SK-N-SH (cell line): Measurements from ENCODE around the gene EFTUD2. TPM values are rescaled to one million over a fixed set of nuclear protein-coding genes. Genes with fewer than 3 reads are reported as not detected.

Experiments
- CTCF ChIA-PET: fragments of 300-600, 350-600 bp; formaldehyde crosslinking; extraction: SDS; loops from one replicate; lab custom pipeline; 2021; lab: Yijun Ruan, JAX
- POLR2A ChIA-PET: fragments of 350-600 bp; sonication (Branson Sonifier 250); formaldehyde crosslinking; extraction: SDS; loops from one replicate; lab custom pipeline; 2020; ENCODE audit warnings: antibody characterized with exemption, inconsistent platforms; lab: Yijun Ruan, JAX
- DNase-seq: peaks from one replicate; pipeline ENCODE4 v3.0.0; 2012
- H2AFZ ChIP-seq: fragments of 200-600 bp; sonication (generic); 2 replicates; pipeline ENCODE4 v1.8.1; 2016; ENCODE audit warnings: antibody characterized with exemption, mild to moderate bottlenecking, low read depth
- H3F3A ChIP-seq: fragments of 200-600 bp; sonication (generic); replicated peaks from 2 replicates; pipeline ENCODE3; 2016; ENCODE audit warnings: antibody characterized with exemption, mild to moderate bottlenecking; ENCODE audit not compliant: insufficient read depth
- H3K27ac ChIP-seq, 2 experiments: fragments of 200-500 bp in 1 of 2; fragments of 200-600 bp in 1 of 2; sonication (Bioruptor generic) in 1 of 2; sonication (generic), shearing (Covaris generic) in 1 of 2; 2 replicates each; pipeline versions ENCODE4 v1.5.1 to v1.6.1; 2014 to 2016; ENCODE audit warnings: low read depth in 2 of 2, inconsistent platforms in 1 of 2, low read length in 1 of 2, mild to moderate bottlenecking in 1 of 2, mixed read lengths in 1 of 2
- H3K27me3 ChIP-seq: fragments of 200-600 bp; sonication (generic), shearing (Covaris generic); 2 replicates; pipeline ENCODE4 v1.6.1; 2016; ENCODE audit warnings: mixed run types; ENCODE audit not compliant: insufficient read depth
- H3K36me3 ChIP-seq, 2 experiments: fragments of 200-500 bp in 1 of 2; fragments of 200-600 bp in 1 of 2; sonication (Bioruptor generic) in 1 of 2; sonication (generic) in 1 of 2; replicated peaks in 1 of 2; 2 replicates each; pipeline versions ENCODE3 to v1.5.1; 2014 to 2016; ENCODE audit warnings: low read length in 1 of 2, mild to moderate bottlenecking in 1 of 2; ENCODE audit not compliant: insufficient read depth in 2 of 2, control insufficient read depth in 1 of 2
- H3K4me1 ChIP-seq, 2 experiments: fragments of 200-500 bp in 1 of 2; fragments of 200-600 bp in 1 of 2; sonication (Bioruptor generic) in 1 of 2; sonication (generic), shearing (Covaris generic) in 1 of 2; 2 replicates each; pipeline versions ENCODE4 v1.5.1 to v1.6.1; 2014 to 2016; ENCODE audit warnings: low read depth in 1 of 2, low read length in 1 of 2, mixed run types in 1 of 2; ENCODE audit not compliant: insufficient read depth in 2 of 2, control insufficient read depth in 1 of 2
- H3K4me2 ChIP-seq: fragments of 200-600 bp; sonication (generic), shearing (Covaris generic); 2 replicates; pipeline ENCODE4 v1.6.1; 2017; ENCODE audit warnings: mixed run types
- H3K4me3 ChIP-seq, 2 experiments: fragments of 200-500 bp in 1 of 2; fragments of 200-600 bp in 1 of 2; sonication (Bioruptor generic) in 1 of 2; sonication (generic), shearing (Covaris generic) in 1 of 2; 2 replicates each; pipeline versions ENCODE4 v1.5.1 to v1.8.1; 2014 to 2016; ENCODE audit warnings: low read depth in 2 of 2, inconsistent platforms in 1 of 2, low read length in 1 of 2, mild to moderate bottlenecking in 1 of 2, mixed read lengths in 1 of 2, moderate library complexity in 1 of 2
- H3K79me2 ChIP-seq: fragments of 200-600 bp; sonication (generic); 2 replicates; pipeline ENCODE4 v1.8.1; 2017; ENCODE audit warnings: mild to moderate bottlenecking; ENCODE audit not compliant: insufficient read depth
- H3K9ac ChIP-seq: fragments of 200-600 bp; sonication (generic); 2 replicates; pipeline ENCODE4 v1.6.1; 2017; ENCODE audit warnings: mixed run types
- H3K9me2 ChIP-seq: fragments of 200-600 bp; sonication (generic); 2 replicates; pipeline ENCODE4 v1.6.1; 2017; ENCODE audit warnings: mixed run types
- H3K9me3 ChIP-seq: fragments of 200-600 bp; sonication (generic); 2 replicates; pipeline ENCODE4 v1.6.1; 2017; ENCODE audit warnings: mixed run types, mild to moderate bottlenecking, moderate library complexity
- H4K20me1 ChIP-seq: fragments of 200-600 bp; sonication (generic); 2 replicates; pipeline ENCODE4 v1.6.1; 2017; ENCODE audit warnings: mild to moderate bottlenecking, mixed run types; ENCODE audit not compliant: insufficient read depth
- ELF1 ChIP-seq: IDR thresholded peaks from 2 replicates; pipeline ENCODE4 v1.4.0; 2012
- FOSL2 ChIP-seq: IDR thresholded peaks from 2 replicates; pipeline ENCODE4 v1.4.0; 2012; ENCODE audit warnings: low read depth, mild to moderate bottlenecking, moderate library complexity, borderline replicate concordance
- FOXM1 ChIP-seq: IDR thresholded peaks from 2 replicates; pipeline ENCODE4 v1.4.0; 2012; ENCODE audit warnings: low read depth, mild to moderate bottlenecking
- GATA2 ChIP-seq: sonication (generic); formaldehyde crosslinking; IDR thresholded peaks from 2 replicates; pipeline ENCODE4 v1.5.0; 2020; ENCODE audit warnings: mild to moderate bottlenecking, missing genetic modification reagents
- MAX ChIP-seq: IDR thresholded peaks from 2 replicates; pipeline ENCODE4 v1.4.0; 2012; ENCODE audit warnings: low read depth
- NFIC ChIP-seq: IDR thresholded peaks from 2 replicates; pipeline ENCODE4 v1.4.0; 2012; ENCODE audit warnings: borderline replicate concordance
- NRF1 ChIP-seq: IDR thresholded peaks from 2 replicates; pipeline ENCODE4 v1.6.1; 2012; ENCODE audit warnings: low read depth, mild to moderate bottlenecking, low read length
- PBX3 ChIP-seq: IDR thresholded peaks from 2 replicates; pipeline ENCODE4; 2012
- POLR2AphosphoS5 ChIP-seq: IDR thresholded peaks from 2 replicates; pipeline ENCODE4 v1.6.1; 2012; ENCODE audit warnings: low read depth, low read length
- RCOR1 ChIP-seq: fragments of 150-350 bp; IDR thresholded peaks from 2 replicates; pipeline ENCODE4 v1.6.1; 2017; ENCODE audit warnings: antibody characterized with exemption, low read length
- RFX5 ChIP-seq: IDR thresholded peaks from 2 replicates; pipeline ENCODE4 v1.6.1; 2012; ENCODE audit warnings: mild to moderate bottlenecking, improper control_type of control experiment, low read length
- RXRA ChIP-seq: IDR thresholded peaks from 2 replicates; pipeline ENCODE4 v1.4.0; 2012; ENCODE audit warnings: low read depth, mild to moderate bottlenecking, borderline replicate concordance
- SIN3A ChIP-seq: IDR thresholded peaks from 2 replicates; pipeline ENCODE4 v1.6.1; 2012; ENCODE audit warnings: low read depth, mild to moderate bottlenecking, low read length, moderate library complexity, borderline replicate concordance
- TAF1 ChIP-seq: IDR thresholded peaks from 2 replicates; pipeline ENCODE4 v1.6.1; 2012; ENCODE audit warnings: low read depth, mild to moderate bottlenecking, low read length, moderate library complexity, borderline replicate concordance
- TEAD4 ChIP-seq: IDR thresholded peaks from 2 replicates; pipeline ENCODE4 v1.4.0; 2012; ENCODE audit warnings: mild to moderate bottlenecking, borderline replicate concordance; ENCODE audit not compliant: insufficient read depth
- YY1 ChIP-seq: IDR thresholded peaks from 2 replicates; pipeline ENCODE4 v1.4.0; 2012; ENCODE audit warnings: low read depth, mild to moderate bottlenecking
- WGBS: methylation state at CpG from one replicate; pipeline ENCODE4 v1.1.6; 2017; ENCODE audit warnings: low lambda C conversion rate; 5-methylcytosine and 5-hydroxymethylcytosine counted together
- polyA plus RNA-seq, 3 experiments: library from polyadenylated mRNA; depleted of rRNA; stranded (reverse); fragments of >200 nt; gene quantifications; 2 replicates each; pipeline ENCODE4 v1.2.3, GENCODE V29; 2012
- TF ChIP-seq, protein P1 (sequence below): IDR thresholded peaks from 2 replicates; pipeline ENCODE4 v1.4.0; 2012; ENCODE audit warnings: low read depth, borderline replicate concordance
- TF ChIP-seq, protein P2 (sequence below): fragments of 200-600 bp; sonication (generic); IDR thresholded peaks from 2 replicates; pipeline ENCODE4 v1.6.1; 2017; ENCODE audit warnings: antibody characterized with exemption, mild to moderate bottlenecking, moderate library complexity
- TF ChIP-seq, protein P3 (sequence below): fragments of 150-350 bp; IDR thresholded peaks from 2 replicates; pipeline ENCODE4 v1.6.1; 2016; ENCODE audit warnings: mild to moderate bottlenecking, low read depth, low read length

The EFTUD2 gene
- polyA plus RNA-seq, 1 of the 3 experiments (the other 2 are of a cell fraction) = 82.9 TPM

DNA sequence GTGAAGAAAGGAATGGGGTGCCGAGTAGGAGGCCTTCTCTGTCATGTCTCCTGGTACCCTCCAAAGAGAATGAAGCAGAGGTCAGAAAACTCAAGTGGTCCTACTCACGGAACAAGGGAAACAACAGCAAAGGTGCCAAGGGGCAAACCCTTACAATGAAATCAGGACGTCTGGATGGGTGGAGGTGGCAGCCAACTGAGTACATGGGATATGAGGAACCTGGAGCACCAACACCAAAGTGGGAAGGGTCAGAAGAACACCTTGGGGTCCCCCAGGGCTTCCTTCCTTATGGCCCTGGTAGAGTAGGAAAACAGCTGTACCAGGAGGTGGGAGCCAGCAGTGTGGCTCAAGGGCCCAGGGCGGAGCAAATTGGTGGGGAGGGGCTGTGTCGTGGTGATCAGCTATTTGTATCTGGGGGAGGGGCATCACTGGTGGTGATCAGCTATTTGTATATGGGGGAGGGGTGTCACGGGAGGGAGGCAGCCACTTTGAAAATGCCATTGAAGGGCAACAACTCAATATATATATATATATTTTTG lies 50.9 kb downstream of the EFTUD2 start:
- no peak for DNase-seq
- Histone ChIP-seq H3K4me2 (no peak overlapping the region), H2AFZ (no peak overlapping the region), H3K27ac (no peak overlapping the region), H4K20me1 (no peaks in the 10 kb centered on the region), H3K36me3 (peaks cover 15 to 28% of the 10 kb centered on the region in 2 experiments), H3K9ac (no peak overlapping the region), H3K9me3 (no peaks in the 10 kb centered on the region), H3F3A (peaks cover 4% of the 10 kb centered on the region), H3K4me3 (no peak overlapping the region), H3K9me2 (no peaks in the 10 kb centered on the region), H3K27me3 (no peaks in the 10 kb centered on the region), H3K4me1 (peaks cover 0 to 3% of the 10 kb centered on the region in 2 experiments; a peak in 1 of 4 replicates), H3K79me2 (no peaks in the 10 kb centered on the region)
- CTCF ChIA-PET = interaction anchor here (1.2 to 17.4 kb wide), 3 partner anchors 12 to 71 kb away, joined by 3 to 202 read pairs (median 18); no protein-coding TSS in a partner anchor
- 92% methylated on average over 6 of the region's 6 CpGs for WGBS
- POLR2A ChIA-PET = no interaction called here
- TF ChIP-seq ELF1 (no peak), TEAD4 (no peak), MAX (no peak), SIN3A (no peak), NFIC (no peak), RCOR1 (no peak), PBX3 (no peak), NRF1 (no peak), YY1 (no peak), GATA2 (no peak), RFX5 (no peak), RXRA (no peak), FOXM1 (no peak), FOSL2 (no peak), POLR2AphosphoS5 (no peak), TAF1 (no peak)
- TF ChIP-seq, protein P1, sequence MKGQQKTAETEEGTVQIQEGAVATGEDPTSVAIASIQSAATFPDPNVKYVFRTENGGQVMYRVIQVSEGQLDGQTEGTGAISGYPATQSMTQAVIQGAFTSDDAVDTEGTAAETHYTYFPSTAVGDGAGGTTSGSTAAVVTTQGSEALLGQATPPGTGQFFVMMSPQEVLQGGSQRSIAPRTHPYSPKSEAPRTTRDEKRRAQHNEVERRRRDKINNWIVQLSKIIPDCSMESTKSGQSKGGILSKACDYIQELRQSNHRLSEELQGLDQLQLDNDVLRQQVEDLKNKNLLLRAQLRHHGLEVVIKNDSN = no peak
- TF ChIP-seq, protein P2, sequence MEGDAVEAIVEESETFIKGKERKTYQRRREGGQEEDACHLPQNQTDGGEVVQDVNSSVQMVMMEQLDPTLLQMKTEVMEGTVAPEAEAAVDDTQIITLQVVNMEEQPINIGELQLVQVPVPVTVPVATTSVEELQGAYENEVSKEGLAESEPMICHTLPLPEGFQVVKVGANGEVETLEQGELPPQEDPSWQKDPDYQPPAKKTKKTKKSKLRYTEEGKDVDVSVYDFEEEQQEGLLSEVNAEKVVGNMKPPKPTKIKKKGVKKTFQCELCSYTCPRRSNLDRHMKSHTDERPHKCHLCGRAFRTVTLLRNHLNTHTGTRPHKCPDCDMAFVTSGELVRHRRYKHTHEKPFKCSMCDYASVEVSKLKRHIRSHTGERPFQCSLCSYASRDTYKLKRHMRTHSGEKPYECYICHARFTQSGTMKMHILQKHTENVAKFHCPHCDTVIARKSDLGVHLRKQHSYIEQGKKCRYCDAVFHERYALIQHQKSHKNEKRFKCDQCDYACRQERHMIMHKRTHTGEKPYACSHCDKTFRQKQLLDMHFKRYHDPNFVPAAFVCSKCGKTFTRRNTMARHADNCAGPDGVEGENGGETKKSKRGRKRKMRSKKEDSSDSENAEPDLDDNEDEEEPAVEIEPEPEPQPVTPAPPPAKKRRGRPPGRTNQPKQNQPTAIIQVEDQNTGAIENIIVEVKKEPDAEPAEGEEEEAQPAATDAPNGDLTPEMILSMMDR = no peak
- TF ChIP-seq, protein P3, sequence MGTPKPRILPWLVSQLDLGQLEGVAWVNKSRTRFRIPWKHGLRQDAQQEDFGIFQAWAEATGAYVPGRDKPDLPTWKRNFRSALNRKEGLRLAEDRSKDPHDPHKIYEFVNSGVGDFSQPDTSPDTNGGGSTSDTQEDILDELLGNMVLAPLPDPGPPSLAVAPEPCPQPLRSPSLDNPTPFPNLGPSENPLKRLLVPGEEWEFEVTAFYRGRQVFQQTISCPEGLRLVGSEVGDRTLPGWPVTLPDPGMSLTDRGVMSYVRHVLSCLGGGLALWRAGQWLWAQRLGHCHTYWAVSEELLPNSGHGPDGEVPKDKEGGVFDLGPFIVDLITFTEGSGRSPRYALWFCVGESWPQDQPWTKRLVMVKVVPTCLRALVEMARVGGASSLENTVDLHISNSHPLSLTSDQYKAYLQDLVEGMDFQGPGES = no peak
- TF ChIP-seq, all 33 proteins: peak for 0
